K562 (cell line): Measurements from ENCODE around the gene NIPSNAP2. TPM values are rescaled to one million over a fixed set of nuclear protein-coding genes. Genes with fewer than 3 reads are reported as not detected.
A peak's percentile ranks its signal among the peaks of the same experiment; 100 is the strongest.

ENCODE experiments used
- CCNT2 ChIP-seq: IDR thresholded peaks from 2 replicates; pipeline ENCODE4 v1.6.1; 2011; ENCODE audit warnings: borderline replicate concordance, low read depth, mild to moderate bottlenecking, moderate library complexity, mixed read lengths, low read length; ENCODE audit not compliant: insufficient read length; ENCODE audit errors: extremely low read depth
- L3MBTL2 ChIP-seq: fragments of 450-650 bp; IDR thresholded peaks from 2 replicates; pipeline ENCODE4 v1.6.1; 2016; ENCODE audit warnings: mild to moderate bottlenecking, moderate library complexity
- LCOR ChIP-seq: sonication (generic); formaldehyde crosslinking; IDR thresholded peaks from 2 replicates; pipeline ENCODE4 v1.8.0; 2022; ENCODE audit warnings: mild to moderate bottlenecking, missing genetic modification reagents
- NKRF ChIP-seq: fragments of 450-650 bp; IDR thresholded peaks from 2 replicates; pipeline ENCODE4 v1.6.1; 2016; ENCODE audit warnings: borderline replicate concordance
- RBBP5 ChIP-seq: fragments of 200-600 bp; sonication (generic); IDR thresholded peaks from 2 replicates; pipeline ENCODE4 v1.6.1; 2012; ENCODE audit warnings: borderline replicate concordance, mild to moderate bottlenecking, low read length, control low read depth, inconsistent platforms; ENCODE audit not compliant: insufficient read depth, poor library complexity, severe bottlenecking
- RBM15 ChIP-seq: fragments of 200-400 bp; formaldehyde crosslinking; IDR thresholded peaks from 2 replicates; pipeline ENCODE4 v1.6.1; 2018; ENCODE audit warnings: mild to moderate bottlenecking, low read length, moderate library complexity; ENCODE audit not compliant: insufficient read depth
- SREBF1 ChIP-seq: fragments of 150-350 bp; IDR thresholded peaks from 2 replicates; pipeline ENCODE4 v1.6.1; 2014; ENCODE audit warnings: antibody characterized with exemption, low read depth, low read length, borderline replicate concordance
- ZBTB33 ChIP-seq: sonication (generic); formaldehyde crosslinking; IDR thresholded peaks from 2 replicates; pipeline ENCODE4 v1.8.1; 2023; ENCODE audit warnings: mild to moderate bottlenecking, missing genetic modification reagents
- ZFX ChIP-seq: sonication (generic); formaldehyde crosslinking; IDR thresholded peaks from 2 replicates; pipeline ENCODE4 v1.8.0; 2022; ENCODE audit warnings: mild to moderate bottlenecking, missing genetic modification reagents, moderate library complexity
- ZNF133 ChIP-seq: fragments of 250-450 bp; sonication (Bioruptor Pico); IDR thresholded peaks from 2 replicates; pipeline ENCODE4 v1.4.0; 2020; ENCODE audit warnings: mild to moderate bottlenecking
- ZNF263 ChIP-seq: sonication (generic); formaldehyde crosslinking; IDR thresholded peaks from 2 replicates; pipeline ENCODE4 v1.8.0; 2022; ENCODE audit warnings: mild to moderate bottlenecking, missing genetic modification reagents, borderline replicate concordance
- ZNF384 ChIP-seq: IDR thresholded peaks from 2 replicates; pipeline ENCODE4 v1.6.1; 2012; ENCODE audit warnings: low read depth, low read length, improper control_type of control experiment
- ZNF668 ChIP-seq: fragments of 250-450 bp; sonication (Bioruptor Pico); IDR thresholded peaks from 2 replicates; pipeline ENCODE4 v1.8.0; 2022; ENCODE audit warnings: mild to moderate bottlenecking, inconsistent platforms
- polyA plus RNA-seq, 8 experiments: library from polyadenylated mRNA; depleted of rRNA in 4 of 8; stranded (reverse) in 5 of 8; unstranded in 3 of 8; fragments of >200 nt; fragmentation: Nextera tagmentation in 2 of 8; fragmentation: Illumina TruSeq in 1 of 8; extraction: Ambion mirVana in 2 of 8; extraction: Trizol in 1 of 8; gene quantifications; 2 replicates each; pipeline versions ENCODE4 v1.2.1 to v1.2.3, GENCODE V29; 2011 to 2014; ENCODE audit warnings: inconsistent platforms in 1 of 8, missing spikeins in 1 of 8
- total RNA-seq, 7 experiments: library from RNA; depleted of rRNA in 6 of 7; stranded (reverse); fragments of >200 nt in 6 of 7; fragmentation: Illumina TruSeq in 2 of 7; extraction: Trizol in 2 of 7; gene quantifications; 2 replicates each; pipeline versions ENCODE4 v1.2.1 to v1.2.3, GENCODE V29; 2011 to 2021; ENCODE audit warnings: low replicate concordance in 1 of 7
- TF ChIP-seq, protein P1 (sequence below): IDR thresholded peaks from 2 replicates; pipeline ENCODE4 v1.6.1; 2016; ENCODE audit warnings: missing genetic modification characterization, missing compliant biosample characterization
- TF ChIP-seq, protein P2 (sequence below): fragments of 200-800 bp; sonication (Bioruptor generic); IDR thresholded peaks from 2 replicates; pipeline ENCODE4 v1.6.1; 2017; ENCODE audit warnings: missing genetic modification characterization, missing compliant biosample characterization
- TF ChIP-seq, protein P3 (sequence below): sonication (generic); formaldehyde crosslinking; IDR thresholded peaks from 2 replicates; pipeline ENCODE4 v1.8.1; 2023; ENCODE audit warnings: mild to moderate bottlenecking, missing genetic modification reagents

The NIPSNAP2 gene
- total and polyA plus RNA-seq, 9 of the 15 experiments (the other 6 are each of a cell fraction or from before 2014, with no cell fraction given) = 24.9 to 107 (median 53.0) TPM

GRCh38 chr7:55964261-55965099 lies at the start of gene NIPSNAP2 (continued):
- TF ChIP-seq LCOR (no peak), CCNT2 (peak; percentile 71), ZNF668 (CRISPR knock-in tag) (no peak), RBM15 (no peak), NKRF (no peak), RBBP5 (peak; percentile 86), ZBTB33 (CRISPR knock-in tag) (no peak; the same call in 1 of the 2 replicates), ZNF133 (CRISPR knock-in tag) (no peak), ZNF384 (no peak), ZFX (peak; percentile 96), L3MBTL2 (peak; percentile 85), ZNF263 (CRISPR knock-in tag) (no peak), SREBF1 (no peak)
- TF ChIP-seq, protein P1, sequence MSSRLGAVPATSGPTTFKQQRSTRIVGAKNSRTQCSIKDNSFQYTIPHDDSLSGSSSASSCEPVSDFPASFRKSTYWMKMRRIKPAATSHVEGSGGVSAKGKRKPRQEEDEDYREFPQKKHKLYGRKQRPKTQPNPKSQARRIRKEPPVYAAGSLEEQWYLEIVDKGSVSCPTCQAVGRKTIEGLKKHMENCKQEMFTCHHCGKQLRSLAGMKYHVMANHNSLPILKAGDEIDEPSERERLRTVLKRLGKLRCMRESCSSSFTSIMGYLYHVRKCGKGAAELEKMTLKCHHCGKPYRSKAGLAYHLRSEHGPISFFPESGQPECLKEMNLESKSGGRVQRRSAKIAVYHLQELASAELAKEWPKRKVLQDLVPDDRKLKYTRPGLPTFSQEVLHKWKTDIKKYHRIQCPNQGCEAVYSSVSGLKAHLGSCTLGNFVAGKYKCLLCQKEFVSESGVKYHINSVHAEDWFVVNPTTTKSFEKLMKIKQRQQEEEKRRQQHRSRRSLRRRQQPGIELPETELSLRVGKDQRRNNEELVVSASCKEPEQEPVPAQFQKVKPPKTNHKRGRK (tag) = no peak
- TF ChIP-seq, protein P2, sequence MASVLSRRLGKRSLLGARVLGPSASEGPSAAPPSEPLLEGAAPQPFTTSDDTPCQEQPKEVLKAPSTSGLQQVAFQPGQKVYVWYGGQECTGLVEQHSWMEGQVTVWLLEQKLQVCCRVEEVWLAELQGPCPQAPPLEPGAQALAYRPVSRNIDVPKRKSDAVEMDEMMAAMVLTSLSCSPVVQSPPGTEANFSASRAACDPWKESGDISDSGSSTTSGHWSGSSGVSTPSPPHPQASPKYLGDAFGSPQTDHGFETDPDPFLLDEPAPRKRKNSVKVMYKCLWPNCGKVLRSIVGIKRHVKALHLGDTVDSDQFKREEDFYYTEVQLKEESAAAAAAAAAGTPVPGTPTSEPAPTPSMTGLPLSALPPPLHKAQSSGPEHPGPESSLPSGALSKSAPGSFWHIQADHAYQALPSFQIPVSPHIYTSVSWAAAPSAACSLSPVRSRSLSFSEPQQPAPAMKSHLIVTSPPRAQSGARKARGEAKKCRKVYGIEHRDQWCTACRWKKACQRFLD (CRISPR knock-in tag) = peak; percentile 82
- TF ChIP-seq, protein P3, sequence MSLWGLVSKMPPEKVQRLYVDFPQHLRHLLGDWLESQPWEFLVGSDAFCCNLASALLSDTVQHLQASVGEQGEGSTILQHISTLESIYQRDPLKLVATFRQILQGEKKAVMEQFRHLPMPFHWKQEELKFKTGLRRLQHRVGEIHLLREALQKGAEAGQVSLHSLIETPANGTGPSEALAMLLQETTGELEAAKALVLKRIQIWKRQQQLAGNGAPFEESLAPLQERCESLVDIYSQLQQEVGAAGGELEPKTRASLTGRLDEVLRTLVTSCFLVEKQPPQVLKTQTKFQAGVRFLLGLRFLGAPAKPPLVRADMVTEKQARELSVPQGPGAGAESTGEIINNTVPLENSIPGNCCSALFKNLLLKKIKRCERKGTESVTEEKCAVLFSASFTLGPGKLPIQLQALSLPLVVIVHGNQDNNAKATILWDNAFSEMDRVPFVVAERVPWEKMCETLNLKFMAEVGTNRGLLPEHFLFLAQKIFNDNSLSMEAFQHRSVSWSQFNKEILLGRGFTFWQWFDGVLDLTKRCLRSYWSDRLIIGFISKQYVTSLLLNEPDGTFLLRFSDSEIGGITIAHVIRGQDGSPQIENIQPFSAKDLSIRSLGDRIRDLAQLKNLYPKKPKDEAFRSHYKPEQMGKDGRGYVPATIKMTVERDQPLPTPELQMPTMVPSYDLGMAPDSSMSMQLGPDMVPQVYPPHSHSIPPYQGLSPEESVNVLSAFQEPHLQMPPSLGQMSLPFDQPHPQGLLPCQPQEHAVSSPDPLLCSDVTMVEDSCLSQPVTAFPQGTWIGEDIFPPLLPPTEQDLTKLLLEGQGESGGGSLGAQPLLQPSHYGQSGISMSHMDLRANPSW (CRISPR knock-in tag) = no peak
